Activated CD4-positive, alpha-beta memory T cell treated with anti-CD3 and anti-CD28 coated beads, Interleukin-2, amount 10 ng/mL, durations not matched to agents 7 days and 5 days (primary cell): ENCODE results near the gene MVB12B. TPM values are rescaled to one million over a fixed set of nuclear protein-coding genes. Genes with fewer than 3 reads are reported as not detected.
"Not testable (repeated sequence)": the region's sequence is repeated elsewhere in the genome, so short reads cannot be mapped to it uniquely, and the experiment has no call there.

Experiments
- CTCF ChIA-PET: fragments of 350-600 bp; sonication (Branson Sonifier 250); formaldehyde crosslinking; loops from one replicate; lab custom pipeline; 2021; ENCODE audit warnings: antibody characterized with exemption, inconsistent platforms; lab: Charles Lee
- POLR2A ChIA-PET: fragments of 350-600 bp; sonication (Branson Sonifier 250); formaldehyde crosslinking; loops from one replicate; lab custom pipeline; 2021; ENCODE audit warnings: antibody characterized with exemption; lab: Charles Lee
- DNase-seq: peaks from one replicate; pipeline ENCODE4 v3.0.0-alpha.2; 2020
- H3K27ac Mint-ChIP-seq: one replicate; pipeline ENCODE4 v1.8.0; 2021; ENCODE audit warnings: mild to moderate bottlenecking, mixed read lengths
- H3K27me3 Mint-ChIP-seq: one replicate; pipeline ENCODE4 v1.8.0; 2021; ENCODE audit warnings: mixed read lengths
- H3K36me3 Mint-ChIP-seq: one replicate; pipeline ENCODE4 v1.8.0; 2021; ENCODE audit warnings: low read depth, mixed read lengths
- H3K4me1 Mint-ChIP-seq: one replicate; pipeline ENCODE4 v1.8.0; 2021; ENCODE audit warnings: mixed read lengths
- H3K4me3 Mint-ChIP-seq: one replicate; pipeline ENCODE4 v1.8.0; 2021; ENCODE audit warnings: mild to moderate bottlenecking, mixed read lengths
- H3K9me3 Mint-ChIP-seq: one replicate; pipeline ENCODE4 v1.8.0; 2021; ENCODE audit warnings: mixed read lengths
- total RNA-seq, 2 experiments: library from RNA; stranded (reverse); gene quantifications; one replicate each; pipeline ENCODE4 v1.2.3, GENCODE V29; 2021

The MVB12B gene
- total RNA-seq, 2 experiments from 2014 or later: 1.8 to 2.4 TPM

- H3K4me3 Mint-ChIP-seq: no peak overlapping the region
- no peaks in the 10 kb centered on the region for H3K36me3 Mint-ChIP-seq
- ChIA-PET CTCF (interaction anchor here (3.1 kb wide), 1 partner anchor 51 kb away, joined by 23 read pairs; no protein-coding TSS in a partner anchor), POLR2A (no interaction called here)
- no peak for DNase-seq
- H3K4me1 Mint-ChIP-seq: no peaks in the 10 kb centered on the region
- no peaks in the 10 kb centered on the region for H3K27me3 Mint-ChIP-seq
- H3K27ac Mint-ChIP-seq: no peak overlapping the region
- no peaks in the 10 kb centered on the region for H3K9me3 Mint-ChIP-seq
These were observed 225.2 kb downstream of the MVB12B start for GRCh38 chr9:126551812-126552211.

- ChIA-PET CTCF (interaction anchor here (1.3 to 5.6 kb wide), 5 partner anchors 21 to 63 kb away, joined by 3 to 99 read pairs (median 4); no protein-coding TSS in a partner anchor), POLR2A (interaction anchor here (1.3 to 1.4 kb wide), 2 partner anchors 37 to 55 kb away, joined by 3 read pairs; no protein-coding TSS in a partner anchor)
- no peak overlapping the region for H3K27ac Mint-ChIP-seq
- H3K36me3 Mint-ChIP-seq: no peaks in the 10 kb centered on the region
- H3K4me1 Mint-ChIP-seq: no peaks in the 10 kb centered on the region
- H3K4me3 Mint-ChIP-seq: no peak overlapping the region
- H3K27me3 Mint-ChIP-seq: peaks cover 10% of the 10 kb centered on the region
- DNase-seq: no peak
- no peaks in the 10 kb centered on the region for H3K9me3 Mint-ChIP-seq
These were observed 227.7 kb downstream of the MVB12B start for GRCh38 chr9:126554292-126554691.

- ChIA-PET POLR2A (interaction anchor here (1.3 to 1.4 kb wide), 2 partner anchors 38 to 56 kb away, joined by 3 read pairs; no protein-coding TSS in a partner anchor), CTCF (interaction anchor here (0.6 to 5.6 kb wide), 8 partner anchors 14 to 226 kb away, joined by 3 to 99 read pairs (median 4); no protein-coding TSS in a partner anchor)
- not testable (repeated sequence) for H3K4me1 Mint-ChIP-seq, H3K9me3 Mint-ChIP-seq, H3K27ac Mint-ChIP-seq, H3K36me3 Mint-ChIP-seq, DNase-seq, H3K4me3 Mint-ChIP-seq
- H3K27me3 Mint-ChIP-seq: peaks cover 18% of the 10 kb centered on the region
These were observed 228.8 kb downstream of the MVB12B start for GRCh38 chr9:126555421-126555820.
